ENCODE data around the gene SLC35B3. TPM values are rescaled to one million over a fixed set of nuclear protein-coding genes. Genes with fewer than 3 reads are reported as not detected.

Gene SLC35B3
- total RNA-seq, 1 experiment from 2014 or later = 6.5 TPM

DNA sequence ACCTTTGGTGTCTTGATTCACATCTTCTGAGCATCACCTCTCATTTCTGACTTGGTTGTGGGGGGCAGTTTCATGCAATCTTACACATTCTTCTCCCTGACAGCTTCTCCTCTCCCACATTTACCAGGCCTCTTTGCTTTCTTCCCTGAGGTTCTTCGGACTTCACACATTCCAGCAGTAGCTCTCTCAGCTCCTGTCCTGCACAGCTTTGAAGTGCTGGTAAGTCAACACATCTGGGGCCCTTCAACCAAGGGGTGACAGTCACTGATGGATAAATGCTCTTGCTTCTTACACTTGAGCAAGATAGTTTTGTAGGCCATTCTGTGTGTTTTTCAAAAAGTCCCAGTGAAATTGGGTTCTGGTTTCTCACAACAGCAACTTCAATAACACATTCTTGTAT lies 2.5 kb upstream of the SLC35B3 start:
- H3K9me2 ChIP-seq (replicated peaks; ENCODE audit: low read length) = no peaks in the 10 kb centered on the region
- BruUV-seq (replicated peaks) = no TSS peak
- no peak for DNase-seq
- no peaks in the 10 kb centered on the region for H3K27me3 ChIP-seq (ENCODE audit: low read length)
- H2AFZ ChIP-seq (ENCODE audit: low read length) = no peak overlapping the region
- H4K20me1 ChIP-seq (ENCODE audit: low read length) = peaks cover 5% of the 10 kb centered on the region; the same call in 1 of the 2 replicates
- no peaks in the 10 kb centered on the region for H3K36me3 ChIP-seq (ENCODE audit: low read depth, low read length)
- CTCF ChIA-PET = no interaction called here
- POLR2A ChIA-PET (ENCODE audit: unreplicated experiment) = no interaction called here
- H3K9ac ChIP-seq (ENCODE audit: low read length) = no peak overlapping the region
- intact Hi-C loops (cut with micrococcal nuclease) = no loop called here
- H3F3A ChIP-seq (ENCODE audit: low read length, unreplicated experiment) = no peaks in the 10 kb centered on the region
- H3K4me3 ChIP-seq (ENCODE audit: low read length) = no peak overlapping the region
- peaks cover 25% of the 10 kb centered on the region for H3K79me2 ChIP-seq (ENCODE audit: low read length)
- no peaks in the 10 kb centered on the region for H3K9me3 ChIP-seq (ENCODE audit: low read length)
- H3K4me2 ChIP-seq (ENCODE audit: low read length) = no peak overlapping the region
- ATAC-seq = no peak
- H3K4me1 ChIP-seq (ENCODE audit: insufficient read depth, low read length) = peaks cover 18% of the 10 kb centered on the region
- no peak for TF ChIP-seq EZH2 (IDR thresholded peaks at IDR 0.05; ENCODE audit: low read length, unreplicated experiment)
- TF ChIP-seq, protein P1, sequence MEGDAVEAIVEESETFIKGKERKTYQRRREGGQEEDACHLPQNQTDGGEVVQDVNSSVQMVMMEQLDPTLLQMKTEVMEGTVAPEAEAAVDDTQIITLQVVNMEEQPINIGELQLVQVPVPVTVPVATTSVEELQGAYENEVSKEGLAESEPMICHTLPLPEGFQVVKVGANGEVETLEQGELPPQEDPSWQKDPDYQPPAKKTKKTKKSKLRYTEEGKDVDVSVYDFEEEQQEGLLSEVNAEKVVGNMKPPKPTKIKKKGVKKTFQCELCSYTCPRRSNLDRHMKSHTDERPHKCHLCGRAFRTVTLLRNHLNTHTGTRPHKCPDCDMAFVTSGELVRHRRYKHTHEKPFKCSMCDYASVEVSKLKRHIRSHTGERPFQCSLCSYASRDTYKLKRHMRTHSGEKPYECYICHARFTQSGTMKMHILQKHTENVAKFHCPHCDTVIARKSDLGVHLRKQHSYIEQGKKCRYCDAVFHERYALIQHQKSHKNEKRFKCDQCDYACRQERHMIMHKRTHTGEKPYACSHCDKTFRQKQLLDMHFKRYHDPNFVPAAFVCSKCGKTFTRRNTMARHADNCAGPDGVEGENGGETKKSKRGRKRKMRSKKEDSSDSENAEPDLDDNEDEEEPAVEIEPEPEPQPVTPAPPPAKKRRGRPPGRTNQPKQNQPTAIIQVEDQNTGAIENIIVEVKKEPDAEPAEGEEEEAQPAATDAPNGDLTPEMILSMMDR (conservative IDR thresholded peaks at IDR 0.05; ENCODE audit: low read depth, low read length) = no peak
- no peak for TF ChIP-seq EZH2phosphoT487 (IDR thresholded peaks at IDR 0.05; ENCODE audit: borderline replicate concordance, low read length)
- no peak overlapping the region for H3K27ac ChIP-seq (ENCODE audit: low read length)

- no peaks in the 10 kb centered on the region for H3K27me3 ChIP-seq (ENCODE audit: low read length)
- intact Hi-C loops (cut with micrococcal nuclease) = no loop called here
- ChIA-PET POLR2A (ENCODE audit: unreplicated experiment) (no interaction called here), CTCF (no interaction called here)
- H3K9me2 ChIP-seq (replicated peaks; ENCODE audit: low read length) = no peaks in the 10 kb centered on the region
- no peaks in the 10 kb centered on the region for H3F3A ChIP-seq (ENCODE audit: low read length, unreplicated experiment)
- TF ChIP-seq, protein P1 (conservative IDR thresholded peaks at IDR 0.05; ENCODE audit: low read depth, low read length) = no peak
- TF ChIP-seq EZH2 (IDR thresholded peaks at IDR 0.05; ENCODE audit: low read length, unreplicated experiment) = no peak
- no peak for TF ChIP-seq EZH2phosphoT487 (IDR thresholded peaks at IDR 0.05; ENCODE audit: borderline replicate concordance, low read length)
- H3K9ac ChIP-seq (ENCODE audit: low read length) = no peak overlapping the region
- no peaks in the 10 kb centered on the region for H3K9me3 ChIP-seq (ENCODE audit: low read length)
- H3K79me2 ChIP-seq (ENCODE audit: low read length) = peaks cover 31% of the 10 kb centered on the region
- no peaks in the 10 kb centered on the region; the same call in 1 of the 2 replicates for H3K36me3 ChIP-seq (ENCODE audit: low read depth, low read length)
- no peak overlapping the region for H3K27ac ChIP-seq (ENCODE audit: low read length)
- no peak overlapping the region for H3K4me3 ChIP-seq (ENCODE audit: low read length)
- peaks cover 20% of the 10 kb centered on the region for H3K4me1 ChIP-seq (ENCODE audit: insufficient read depth, low read length)
- H4K20me1 ChIP-seq (ENCODE audit: low read length) = peaks cover 5% of the 10 kb centered on the region; the same call in 1 of the 2 replicates
- no peak overlapping the region for H2AFZ ChIP-seq (ENCODE audit: low read length)
- no TSS peak for BruUV-seq (replicated peaks)
- ATAC-seq = no peak
- no peak for DNase-seq
- H3K4me2 ChIP-seq (ENCODE audit: low read length) = no peak overlapping the region
Observed at GRCh38 chr6:8436966-8437365, 1.6 kb upstream of the SLC35B3 start.

- ChIA-PET CTCF (no interaction called here), POLR2A (ENCODE audit: unreplicated experiment) (interaction anchor here (0.7 kb wide), 1 partner anchor 1826 kb away, joined by 4 read pairs; no protein-coding TSS in a partner anchor)
- peak; percentile 35 for DNase-seq
- H3K4me2 ChIP-seq (ENCODE audit: low read length) = peak overlapping the region; percentile 87
- no peaks in the 10 kb centered on the region for H3K9me2 ChIP-seq (replicated peaks; ENCODE audit: low read length)
- no peak; the same call in 1 of the 2 replicates for ATAC-seq
- peak overlapping the region; percentile 13; the same call in 1 of the 2 replicates for H3K27ac ChIP-seq (ENCODE audit: low read length)
- H3K4me1 ChIP-seq (ENCODE audit: insufficient read depth, low read length) = peaks cover 20% of the 10 kb centered on the region
- H3K27me3 ChIP-seq (ENCODE audit: low read length) = no peaks in the 10 kb centered on the region
- BruUV-seq (replicated peaks) = TSS peak; percentile 87
- TF ChIP-seq, protein P1 (conservative IDR thresholded peaks at IDR 0.05; ENCODE audit: low read depth, low read length) = no peak
- TF ChIP-seq EZH2 (IDR thresholded peaks at IDR 0.05; ENCODE audit: low read length, unreplicated experiment) (no peak), EZH2phosphoT487 (IDR thresholded peaks at IDR 0.05; ENCODE audit: borderline replicate concordance, low read length) (no peak)
- H3K9me3 ChIP-seq (ENCODE audit: low read length) = no peaks in the 10 kb centered on the region
- intact Hi-C loops (cut with micrococcal nuclease) = no loop called here
- peak overlapping the region; percentile 97 for H2AFZ ChIP-seq (ENCODE audit: low read length)
- peaks cover 31% of the 10 kb centered on the region for H3K79me2 ChIP-seq (ENCODE audit: low read length)
- peak overlapping the region; percentile 92 for H3K4me3 ChIP-seq (ENCODE audit: low read length)
- no peaks in the 10 kb centered on the region; the same call in 1 of the 2 replicates for H3K36me3 ChIP-seq (ENCODE audit: low read depth, low read length)
- H3K9ac ChIP-seq (ENCODE audit: low read length) = peak overlapping the region; percentile 93
- H3F3A ChIP-seq (ENCODE audit: low read length, unreplicated experiment) = no peaks in the 10 kb centered on the region
- peaks cover 5% of the 10 kb centered on the region; the same call in 1 of the 2 replicates for H4K20me1 ChIP-seq (ENCODE audit: low read length)
Observed at GRCh38 chr6:8435845-8436168, 462 bp upstream of the SLC35B3 start.

All from PC-3 (cell line).